Medulla oblongata (tissue), 1 donor: ENCODE results near the gene RFT1.

Source experiments
- DNase-seq: peaks from one replicate; pipeline ENCODE4 v3.0.0-alpha.2; 2015; ENCODE audit errors: extremely low spot score

Gene RFT1

GRCh38 chr3:53092216-53092615, 38.0 kb downstream of the RFT1 start:
- DNase-seq, result no peak

DNA sequence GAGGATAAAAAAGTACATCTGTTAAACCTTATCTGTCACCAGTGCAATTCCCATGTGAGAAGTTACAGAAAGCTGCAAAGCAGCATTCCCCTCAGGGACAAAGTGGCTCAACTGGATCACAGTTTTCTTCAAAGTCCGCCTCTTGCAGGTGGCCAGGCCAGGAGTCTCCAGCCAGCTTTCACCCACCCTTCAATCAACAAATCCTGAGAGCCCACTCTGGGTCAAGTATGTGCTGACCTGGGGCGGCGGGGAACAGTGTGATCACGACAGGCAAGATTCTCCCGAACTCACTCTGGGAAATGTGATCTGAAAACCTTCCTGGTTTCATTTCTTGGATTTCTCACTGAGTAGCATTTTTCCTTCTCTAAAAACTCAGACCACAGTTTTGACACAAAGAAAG, 39.2 kb downstream of the RFT1 start:
- no peak for DNase-seq

DNA sequence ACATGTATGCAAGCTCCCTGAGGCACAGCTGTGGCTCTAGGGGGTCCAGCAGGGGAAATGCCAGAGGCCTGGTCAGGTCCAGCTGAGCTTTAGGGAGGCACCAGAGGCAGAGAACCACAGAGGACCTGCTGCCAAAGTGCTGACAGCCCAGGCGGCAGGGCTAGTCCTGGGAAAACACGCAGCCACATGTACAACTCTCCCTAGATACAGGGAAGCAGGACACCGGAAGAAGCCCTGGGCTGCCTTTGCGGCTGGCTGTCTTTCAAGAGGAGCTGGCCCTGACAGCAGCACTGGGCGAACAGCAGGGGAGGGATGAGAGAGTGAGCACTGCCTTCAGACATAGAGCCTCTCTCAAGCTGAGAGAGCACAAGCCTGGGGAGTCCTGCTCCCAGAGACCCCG, 40.7 kb downstream of the RFT1 start:
- peak; percentile 67 for DNase-seq

GRCh38 chr3:53085476-53085875, 44.8 kb downstream of the RFT1 start:
- no peak for DNase-seq

GRCh38 chr3:53084310-53085001, 45.8 kb downstream of the RFT1 start:
- peak; percentile 63 for DNase-seq

DNA sequence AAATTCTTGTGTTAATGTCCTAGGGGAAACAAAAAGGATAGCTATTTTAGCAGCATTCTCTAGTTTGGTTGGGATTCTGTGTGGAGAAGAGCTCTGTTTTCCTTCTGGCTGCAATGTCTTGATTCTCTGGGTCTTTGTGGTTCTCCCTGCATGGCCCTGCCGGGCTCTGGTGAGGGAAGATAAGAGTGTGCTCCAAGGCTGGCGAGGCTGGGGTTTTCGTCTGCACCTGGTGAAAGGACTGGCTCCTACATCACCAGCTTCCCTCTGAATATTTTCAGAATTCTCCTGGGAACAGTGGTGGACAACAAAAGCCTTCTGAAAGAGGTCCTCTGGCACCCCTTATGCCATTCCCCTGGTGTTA, 46.3 kb downstream of the RFT1 start:
- DNase-seq, result no peak

DNA sequence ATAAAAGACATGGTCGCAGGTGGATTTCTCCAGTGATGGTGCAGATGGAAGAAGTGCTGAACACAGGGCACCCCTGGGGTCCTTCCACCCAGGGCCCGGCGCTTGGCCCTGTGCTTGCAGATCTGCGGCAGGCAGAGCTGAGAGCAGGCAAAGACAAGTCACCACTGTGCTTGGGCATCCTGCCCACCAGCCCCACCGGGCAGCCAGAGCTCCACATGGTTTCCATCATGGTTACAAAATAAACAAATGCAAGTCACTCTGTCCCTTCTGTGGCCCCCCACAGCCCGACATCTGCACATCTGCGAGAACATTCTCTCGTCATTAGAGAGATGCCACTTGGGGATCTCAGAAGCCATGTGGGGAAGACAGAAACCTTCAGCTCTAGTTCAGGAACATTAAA, 46.7 kb downstream of the RFT1 start:
- DNase-seq, result peak; percentile 46

DNA sequence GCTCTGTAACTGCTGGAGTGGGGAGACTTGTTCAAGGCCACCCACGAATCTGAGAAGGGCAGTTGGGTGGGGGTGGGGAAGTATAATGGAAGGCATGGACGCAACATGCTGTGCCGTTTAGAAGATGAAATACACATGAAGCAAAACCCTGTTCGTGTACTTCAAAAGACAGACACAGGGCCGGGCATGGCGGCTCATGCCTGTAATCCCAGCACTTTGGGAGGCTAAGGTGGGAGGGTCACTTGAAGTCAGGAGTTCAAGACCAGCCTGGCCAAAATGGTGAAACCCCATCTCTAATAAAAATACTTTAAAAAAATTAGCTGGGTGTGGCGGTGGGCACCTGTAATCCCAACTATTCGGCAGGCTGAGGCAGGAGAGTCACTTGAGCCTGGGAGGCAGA, 47.5 kb downstream of the RFT1 start:
- no peak for DNase-seq

GRCh38 chr3:53081318-53081717, 48.9 kb downstream of the RFT1 start:
- no peak for DNase-seq

DNA sequence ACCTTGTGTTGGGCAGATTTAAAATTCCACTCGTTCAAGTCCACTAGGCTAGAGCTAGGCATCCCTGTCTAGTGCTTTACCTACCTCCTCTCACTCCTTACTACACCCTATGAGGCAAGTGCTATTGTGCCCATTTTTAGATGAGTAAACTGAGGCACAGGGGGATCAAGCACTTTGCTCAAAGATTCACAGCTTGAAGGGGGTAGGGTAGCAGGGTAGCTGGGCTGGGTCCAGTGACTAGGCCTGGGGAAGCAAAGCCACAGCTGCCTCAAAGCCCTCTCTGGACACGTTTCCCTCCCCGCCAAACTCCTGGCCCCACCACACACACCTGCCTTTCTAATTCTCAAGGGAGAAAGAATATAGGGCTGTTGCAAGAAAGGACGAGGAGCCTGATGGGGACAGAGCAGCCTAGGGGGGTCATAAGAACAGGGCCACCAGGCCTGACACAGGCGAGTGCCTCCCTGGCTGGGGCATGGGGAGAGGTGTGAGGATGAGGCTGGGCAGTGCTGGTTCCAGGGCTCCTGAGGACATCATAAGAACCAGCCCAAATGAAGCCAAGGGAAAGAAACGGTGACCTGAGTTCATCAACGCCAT, 49.5 kb downstream of the RFT1 start:
- DNase-seq, result no peak

- no peak for DNase-seq
Observed at GRCh38 chr3:53079791-53080555, 50.3 kb downstream of the RFT1 start.

DNA sequence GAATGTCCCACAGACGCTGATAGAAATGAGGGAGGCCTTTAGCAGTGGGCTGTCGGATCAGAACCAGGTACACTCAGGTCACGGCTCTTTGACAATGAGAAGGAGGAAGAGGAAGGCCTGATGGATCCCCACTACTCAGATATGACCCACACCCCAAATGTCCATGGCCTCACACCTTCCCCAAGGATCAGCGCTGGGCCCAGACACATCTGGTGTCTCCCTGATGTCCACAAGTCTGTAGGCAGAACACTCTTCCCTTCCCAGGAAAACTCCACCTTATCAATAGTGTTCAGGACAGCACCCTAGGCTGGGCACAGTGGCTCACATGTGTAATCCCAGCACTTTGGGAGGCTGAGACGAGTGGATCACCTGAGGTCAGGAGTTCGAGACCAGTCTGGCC, 51.1 kb downstream of the RFT1 start:
- no peak for DNase-seq

DNA sequence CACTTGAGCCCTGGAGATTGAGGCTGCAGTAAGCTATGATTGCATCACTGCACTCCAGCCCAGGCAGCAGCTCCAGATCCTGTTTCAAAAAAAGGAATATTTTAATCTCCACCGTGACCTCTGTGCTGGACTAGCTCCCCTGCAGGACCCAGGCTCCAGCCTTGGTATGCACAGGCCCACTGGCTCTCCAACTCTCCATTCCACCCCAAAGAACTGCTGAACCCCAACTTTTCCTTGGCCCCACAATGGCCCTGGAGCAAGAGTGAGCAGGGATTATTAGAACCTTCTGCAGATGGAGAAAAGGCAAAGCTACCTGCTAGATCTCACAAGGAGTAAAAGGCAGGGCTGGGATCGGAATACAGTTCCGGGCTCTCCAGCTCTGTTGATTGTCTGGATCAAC, 51.6 kb downstream of the RFT1 start:
- no peak for DNase-seq

GRCh38 chr3:53077476-53078220, 52.6 kb downstream of the RFT1 start:
- no peak for DNase-seq

DNA sequence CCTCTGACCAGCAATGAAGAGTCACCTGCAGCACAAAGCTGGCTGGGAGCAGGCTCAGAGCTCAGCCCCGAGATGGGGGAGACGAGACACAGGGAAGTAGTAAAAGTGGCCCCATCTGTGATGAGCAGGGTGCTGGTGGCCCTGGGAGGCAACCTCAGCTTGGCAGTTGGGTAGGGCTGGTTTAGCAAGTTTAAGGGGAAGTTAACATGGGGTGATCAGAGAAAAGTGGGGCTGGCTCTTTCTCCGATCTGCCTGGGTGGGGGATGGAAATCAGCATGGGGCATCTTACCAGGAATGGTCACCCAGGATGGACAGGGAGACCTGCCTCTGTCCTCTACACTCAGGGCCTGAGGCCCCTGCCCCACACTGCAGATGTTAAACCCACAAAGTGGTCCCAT, 54.5 kb downstream of the RFT1 start:
- DNase-seq, result no peak

- DNase-seq, result no peak
Observed at GRCh38 chr3:53074761-53075742, 55.2 kb downstream of the RFT1 start.

DNA sequence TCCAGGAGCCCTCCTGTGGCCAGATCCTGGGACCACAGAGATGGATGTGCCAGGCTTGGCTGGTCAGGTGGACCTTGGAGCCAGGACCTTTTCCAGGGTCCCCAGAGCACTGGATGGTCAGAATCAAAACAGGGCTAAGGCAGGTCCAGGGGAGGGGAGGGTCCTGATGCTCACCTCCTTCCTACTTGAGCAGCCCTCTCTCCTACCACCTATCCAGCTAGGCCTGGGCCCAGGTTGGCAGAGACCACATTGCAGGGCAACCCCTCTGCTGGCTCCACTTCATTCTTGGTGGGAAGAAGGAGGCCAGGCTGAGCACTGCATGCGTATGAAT, 55.9 kb downstream of the RFT1 start:
- no peak for DNase-seq

GRCh38 chr3:53073553-53074365, 56.5 kb downstream of the RFT1 start:
- no peak for DNase-seq

GRCh38 chr3:53072653-53073552, 57.3 kb downstream of the RFT1 start:
- peak; percentile 85 for DNase-seq
